HG02642 (cell line): Measurements from ENCODE around the gene TRIM3.

ENCODE experiments used
- ATAC-seq: cut with Tn5 transposase; IDR thresholded peaks from one replicate; pipeline ENCODE4 v1.9.1; 2021; ENCODE audit warnings: mild to moderate bottlenecking; ENCODE audit not compliant: unreplicated experiment, poor library complexity

TRIM3 gene

GRCh38 chr11:6442441-6442840 lies 31.3 kb downstream of the TRIM3 start:
- ATAC-seq = no peak

GRCh38 chr11:6440906-6441358 lies 32.8 kb downstream of the TRIM3 start, which contains the start of gene HPX:
Gene HPX, minus strand, starts transcription at chr11:6440987. Its CDS starts 24 bp downstream, at chr11:6440963.
- ATAC-seq = no peak

- no peak for ATAC-seq
Measured at GRCh38 chr11:6438979-6439571, 34.7 kb downstream of the TRIM3 start.

GRCh38 chr11:6437993-6438392 lies 35.7 kb downstream of the TRIM3 start:
- ATAC-seq = no peak

- ATAC-seq = no peak
Measured at GRCh38 chr11:6437423-6437822, 36.3 kb downstream of the TRIM3 start.

GRCh38 chr11:6433998-6434660 lies 39.6 kb downstream of the TRIM3 start:
- no peak for ATAC-seq

GRCh38 chr11:6431861-6432260 lies 41.9 kb downstream of the TRIM3 start:
- no peak for ATAC-seq

- ATAC-seq = no peak
Measured at GRCh38 chr11:6427516-6427915, 46.2 kb downstream of the TRIM3 start.

- ATAC-seq = no peak
Measured at GRCh38 chr11:6420677-6421076, 53.1 kb downstream of the TRIM3 start.

GRCh38 chr11:6419009-6419631 lies 54.6 kb downstream of the TRIM3 start, which contains the start of gene APBB1:
Gene APBB1, minus strand, starts transcription at chr11:6419094. Its CDS starts 7,747 bp downstream, at chr11:6411347.
- peak; percentile 72 for ATAC-seq

GRCh38 chr11:6418557-6419008 lies 55.2 kb downstream of the TRIM3 start:
- no peak for ATAC-seq

GRCh38 chr11:6417907-6418556 lies 55.7 kb downstream of the TRIM3 start:
- no peak for ATAC-seq

GRCh38 chr11:6415797-6416196 lies 57.9 kb downstream of the TRIM3 start:
- ATAC-seq = no peak

GRCh38 chr11:6414874-6415328 lies 58.8 kb downstream of the TRIM3 start:
- ATAC-seq = no peak

GRCh38 chr11:6413791-6414201 lies 59.9 kb downstream of the TRIM3 start:
- no peak for ATAC-seq

- ATAC-seq = no peak
Measured at GRCh38 chr11:6411594-6412031, 62.1 kb downstream of the TRIM3 start.

GRCh38 chr11:6410695-6411430 lies 62.9 kb downstream of the TRIM3 start:
- no peak for ATAC-seq

GRCh38 chr11:6406370-6406769 lies 67.4 kb downstream of the TRIM3 start:
- no peak for ATAC-seq

GRCh38 chr11:6405846-6406245 lies 67.9 kb downstream of the TRIM3 start:
- no peak for ATAC-seq

GRCh38 chr11:6405052-6405667 lies 68.6 kb downstream of the TRIM3 start:
- ATAC-seq = no peak
